Liver (tissue), 9 donors: Measurements from ENCODE around the gene EML4. TPM values are rescaled to one million over a fixed set of nuclear protein-coding genes. Genes with fewer than 3 reads are reported as not detected.

Source experiments
- DNase-seq: peaks from one replicate; pipeline ENCODE4 v3.0.0-alpha.2; 2017; ENCODE audit warnings: low spot score
- H3K27ac ChIP-seq, 2 donors: one replicate each; pipeline ENCODE4 v1.7.0; 2013; ENCODE audit warnings: inconsistent platforms in 2 of 2, low read length in 2 of 2, control low read depth in 1 of 2, low read depth in 1 of 2, mild to moderate bottlenecking in 1 of 2
- H3K27me3 ChIP-seq, 4 donors: one replicate each; pipeline versions ENCODE4 v1.6.1 to v1.7.0; 2013; ENCODE audit warnings: low read length in 3 of 4, inconsistent platforms in 1 of 4, mild to moderate bottlenecking in 1 of 4, moderate library complexity in 1 of 4; ENCODE audit not compliant: control insufficient read depth in 4 of 4, insufficient read depth in 4 of 4
- H3K36me3 ChIP-seq, 4 donors: one replicate each; pipeline versions ENCODE4 v1.6.1 to v1.7.0; 2013; ENCODE audit warnings: low read length in 3 of 4, mild to moderate bottlenecking in 3 of 4, low read depth in 1 of 4, moderate library complexity in 1 of 4; ENCODE audit not compliant: control insufficient read depth in 4 of 4, insufficient read depth in 3 of 4
- H3K4me1 ChIP-seq, 4 donors: one replicate each; pipeline versions ENCODE4 v1.6.1 to v1.7.0; 2013; ENCODE audit warnings: low read length in 3 of 4, mild to moderate bottlenecking in 3 of 4, moderate library complexity in 1 of 4; ENCODE audit not compliant: control insufficient read depth in 4 of 4, insufficient read depth in 4 of 4
- H3K4me3 ChIP-seq, 3 donors: one replicate each; pipeline versions ENCODE4 v1.6.1 to v1.7.0; 2013; ENCODE audit warnings: low read length in 3 of 3, control low read depth in 1 of 3, low read depth in 1 of 3, mild to moderate bottlenecking in 1 of 3
- H3K9ac ChIP-seq, 2 donors: one replicate each; pipeline ENCODE4 v1.7.0; 2013; ENCODE audit warnings: low read length in 2 of 2, mild to moderate bottlenecking in 2 of 2, moderate library complexity in 2 of 2, control low read depth in 1 of 2, low read depth in 1 of 2
- H3K9me3 ChIP-seq, 4 donors: one replicate each; pipeline versions ENCODE4 v1.6.1 to v1.7.0; 2013; ENCODE audit warnings: low read length in 3 of 4; ENCODE audit not compliant: control insufficient read depth in 4 of 4
- ATF3 ChIP-seq: IDR thresholded peaks from 2 replicates; pipeline ENCODE4 v1.6.1; 2016; ENCODE audit warnings: antibody characterized with exemption
- CTCF ChIP-seq: fragments of 150-350 bp; IDR thresholded peaks from 2 replicates; pipeline ENCODE4 v1.5.1; 2017; ENCODE audit warnings: improper control_type of control experiment, low read depth, low read length; ENCODE audit not compliant: missing input control
- EGR1 ChIP-seq, 2 donors: IDR thresholded peaks; 2 replicates each; pipeline ENCODE4 v1.6.1; 2016 to 2018; ENCODE audit warnings: antibody characterized with exemption in 2 of 2, low read depth in 2 of 2
- FOXA1 ChIP-seq: IDR thresholded peaks from 2 replicates; pipeline ENCODE4 v1.6.1; 2016; ENCODE audit warnings: antibody characterized with exemption
- FOXA2 ChIP-seq: IDR thresholded peaks from 2 replicates; pipeline ENCODE4 v1.6.1; 2016; ENCODE audit warnings: antibody characterized with exemption
- GABPA ChIP-seq, 2 donors: IDR thresholded peaks in 1 of 2; conservative IDR thresholded peaks in 1 of 2; 2 replicates each; pipeline ENCODE4 v1.6.1; 2016; ENCODE audit warnings: antibody characterized with exemption in 2 of 2, mild to moderate bottlenecking in 1 of 2, moderate library complexity in 1 of 2
- HNF4A ChIP-seq, 2 donors: conservative IDR thresholded peaks; 2 replicates each; pipeline ENCODE4 v1.6.1; 2016; ENCODE audit warnings: antibody characterized with exemption in 2 of 2, mild to moderate bottlenecking in 2 of 2
- HNF4G ChIP-seq: IDR thresholded peaks from 2 replicates; pipeline ENCODE4 v1.6.1; 2016; ENCODE audit warnings: antibody characterized with exemption
- JUND ChIP-seq, 2 donors: IDR thresholded peaks; 2 replicates each; pipeline ENCODE4 v1.6.1; 2016; ENCODE audit warnings: antibody characterized with exemption in 2 of 2
- MAX ChIP-seq: IDR thresholded peaks from 2 replicates; pipeline ENCODE4 v1.6.1; 2016; ENCODE audit warnings: antibody characterized with exemption
- NR2F2 ChIP-seq: IDR thresholded peaks from 2 replicates; pipeline ENCODE4 v1.6.1; 2016; ENCODE audit warnings: antibody characterized with exemption
- RAD21 ChIP-seq, 2 donors: IDR thresholded peaks; 2 replicates each; pipeline ENCODE4 v1.6.1; 2016; ENCODE audit warnings: antibody characterized with exemption in 2 of 2, mild to moderate bottlenecking in 2 of 2
- REST ChIP-seq: IDR thresholded peaks from 2 replicates; pipeline ENCODE4 v1.6.1; 2016; ENCODE audit warnings: antibody characterized with exemption, mild to moderate bottlenecking
- RXRA ChIP-seq, 2 donors: IDR thresholded peaks; 2 replicates each; pipeline ENCODE4 v1.6.1; 2017 to 2018; ENCODE audit warnings: antibody characterized with exemption in 2 of 2, mild to moderate bottlenecking in 1 of 2
- SP1 ChIP-seq: IDR thresholded peaks from 2 replicates; pipeline ENCODE4 v1.6.1; 2018; ENCODE audit warnings: antibody characterized with exemption, mild to moderate bottlenecking
- TAF1 ChIP-seq: conservative IDR thresholded peaks from 2 replicates; pipeline ENCODE4 v1.6.1; 2016; ENCODE audit warnings: antibody characterized with exemption, mild to moderate bottlenecking
- YY1 ChIP-seq: IDR thresholded peaks from 2 replicates; pipeline ENCODE4 v1.6.1; 2016; ENCODE audit warnings: antibody characterized with exemption, mild to moderate bottlenecking
- ZBTB33 ChIP-seq: IDR thresholded peaks from 2 replicates; pipeline ENCODE4 v1.6.1; 2016; ENCODE audit warnings: antibody characterized with exemption
- WGBS: extraction: QIAGEN DNeasy Blood & Tissue Kit; methylation state at CpG from one replicate; pipeline ENCODE4 v1.1.7; 2013; 5-methylcytosine and 5-hydroxymethylcytosine counted together
- polyA plus RNA-seq, 2 donors: library from polyadenylated mRNA; stranded (reverse) in 1 of 2; unstranded in 1 of 2; fragments of 200-250 nt in 1 of 2; fragments of >200 nt in 1 of 2; fragmentation: Nextera tagmentation in 1 of 2; extraction: Ambion mirVana in 1 of 2; gene quantifications; one replicate each; pipeline versions ENCODE4 v1.2.1 to v1.2.3, GENCODE V29; 2013 to 2015
- total RNA-seq, 2 donors: library from RNA; depleted of rRNA; stranded (reverse); fragments of >200 nt; gene quantifications; one replicate each; pipeline ENCODE4 v1.2.3, GENCODE V29; 2014
- donor health status: healthy.
- donor health status: healthy.
- donor health status: healthy.
- donor health status: healthy.
- donor health status: healthy.

Gene EML4
- total and polyA plus RNA-seq, 4 donors, result 12.8 to 49.6 (median 34.8) TPM

GRCh38 chr2:42189235-42189566, 20.0 kb downstream of the EML4 start:
- TF ChIP-seq SP1 (no peak), JUND (IDR thresholded peaks at IDR 0.05) (no peak)
- no peak overlapping the region for H3K9ac ChIP-seq

GRCh38 chr2:42190191-42190590, 21.0 kb downstream of the EML4 start:
- 90% methylated on average over 2 of the region's 2 CpGs for WGBS
- no peaks in the 10 kb centered on the region for H3K27me3 ChIP-seq
- TF ChIP-seq FOXA2 (no peak), EGR1 (IDR thresholded peaks at IDR 0.05; ENCODE audit: low read depth in 2 of 2) (no peak), MAX (no peak), SP1 (no peak), GABPA (IDR thresholded peaks at IDR 0.05 in 1 of 2, conservative IDR thresholded peaks at IDR 0.05 in 1 of 2) (no peak), FOXA1 (no peak), HNF4A (conservative IDR thresholded peaks at IDR 0.05) (no peak), YY1 (no peak), TAF1 (no peak), CTCF (no peak), RAD21 (IDR thresholded peaks at IDR 0.05) (no peak)

More at GRCh38 chr2:42189235-42189566, 20.0 kb downstream of the EML4 start:
- Histone ChIP-seq H3K27me3 (no peaks in the 10 kb centered on the region), H3K4me1 (peaks cover 14 to 56% (median 51%) of the 10 kb centered on the region in 4 donors), H3K9me3 (no peaks in the 10 kb centered on the region), H3K27ac (peak overlapping the region in 1 of 2 donors; percentile 69), H3K36me3 (no peaks in the 10 kb centered on the region), H3K4me3 (no peak overlapping the region)
- no peak for DNase-seq
- WGBS, result 89% methylated on average over 2 of the region's 2 CpGs

GRCh38 chr2:42191285-42192009, 22.3 kb downstream of the EML4 start:
- 28% methylated on average over 10 of the region's 10 CpGs for WGBS
- H3K27me3 ChIP-seq, result no peaks in the 10 kb centered on the region
- H3K27ac ChIP-seq, result peak overlapping the region; percentile 77 to 80
- no peaks in the 10 kb centered on the region for H3K36me3 ChIP-seq
- DNase-seq, result no peak
- H3K4me1 ChIP-seq, result peaks cover 16 to 62% (median 43%) of the 10 kb centered on the region in 4 donors
- no peaks in the 10 kb centered on the region for H3K9me3 ChIP-seq
- peak overlapping the region in 1 of 3 donors; percentile 6 for H3K4me3 ChIP-seq
- peak overlapping the region in 1 of 2 donors; percentile 72 for H3K9ac ChIP-seq
- TF ChIP-seq ATF3, result peak; percentile 82
- TF ChIP-seq HNF4G, result peak; percentile 98
- TF ChIP-seq ZBTB33, result peak; percentile 87
- peak; percentile 37 for TF ChIP-seq MAX
- TF ChIP-seq RAD21 (IDR thresholded peaks at IDR 0.05), result peak; percentile 60 to 62
- TF ChIP-seq TAF1, result peak; percentile 61
- peak; percentile 86 to 87 for TF ChIP-seq RXRA (IDR thresholded peaks at IDR 0.05)
- TF ChIP-seq FOXA2, result peak; percentile 59
- TF ChIP-seq NR2F2, result peak; percentile 73
- peak; percentile 90 for TF ChIP-seq REST
- peak; percentile 69 for TF ChIP-seq FOXA1

More at GRCh38 chr2:42190191-42190590, 21.0 kb downstream of the EML4 start:
- Histone ChIP-seq H3K9ac (no peak overlapping the region), H3K27ac (peak overlapping the region; percentile 77 to 80), H3K9me3 (no peaks in the 10 kb centered on the region), H3K36me3 (no peaks in the 10 kb centered on the region), H3K4me3 (no peak overlapping the region), H3K4me1 (peaks cover 16 to 63% (median 48%) of the 10 kb centered on the region in 4 donors)
- no peak for DNase-seq
